ENCODE measurements around the gene KCNJ6.

DNA sequence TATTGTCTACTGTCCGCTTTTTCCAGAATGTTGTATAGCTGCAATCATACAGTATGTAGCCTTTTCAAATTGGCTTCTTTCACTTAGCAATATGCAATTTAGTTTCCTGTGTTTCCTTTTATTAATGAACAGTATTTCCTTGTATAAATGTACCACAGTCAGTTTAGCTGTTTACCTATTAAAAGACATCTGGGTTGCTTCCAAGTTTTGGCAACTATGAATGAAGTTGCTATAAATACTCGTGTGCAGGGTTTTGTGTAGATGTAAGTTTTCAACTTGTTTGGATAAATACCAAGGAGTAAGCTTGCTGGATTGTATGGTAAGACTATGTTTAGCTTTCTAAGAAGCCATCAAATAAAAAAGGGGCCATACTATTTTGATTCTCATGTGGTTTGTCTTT lies 24.4 kb upstream of the KCNJ6 start:
- TF ChIP-seq, protein P1, sequence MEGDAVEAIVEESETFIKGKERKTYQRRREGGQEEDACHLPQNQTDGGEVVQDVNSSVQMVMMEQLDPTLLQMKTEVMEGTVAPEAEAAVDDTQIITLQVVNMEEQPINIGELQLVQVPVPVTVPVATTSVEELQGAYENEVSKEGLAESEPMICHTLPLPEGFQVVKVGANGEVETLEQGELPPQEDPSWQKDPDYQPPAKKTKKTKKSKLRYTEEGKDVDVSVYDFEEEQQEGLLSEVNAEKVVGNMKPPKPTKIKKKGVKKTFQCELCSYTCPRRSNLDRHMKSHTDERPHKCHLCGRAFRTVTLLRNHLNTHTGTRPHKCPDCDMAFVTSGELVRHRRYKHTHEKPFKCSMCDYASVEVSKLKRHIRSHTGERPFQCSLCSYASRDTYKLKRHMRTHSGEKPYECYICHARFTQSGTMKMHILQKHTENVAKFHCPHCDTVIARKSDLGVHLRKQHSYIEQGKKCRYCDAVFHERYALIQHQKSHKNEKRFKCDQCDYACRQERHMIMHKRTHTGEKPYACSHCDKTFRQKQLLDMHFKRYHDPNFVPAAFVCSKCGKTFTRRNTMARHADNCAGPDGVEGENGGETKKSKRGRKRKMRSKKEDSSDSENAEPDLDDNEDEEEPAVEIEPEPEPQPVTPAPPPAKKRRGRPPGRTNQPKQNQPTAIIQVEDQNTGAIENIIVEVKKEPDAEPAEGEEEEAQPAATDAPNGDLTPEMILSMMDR (IDR thresholded peaks at IDR 0.05; ENCODE audit: insufficient read depth, low read depth, low read length): no peak
- no peak for TF ChIP-seq EZH2 (IDR thresholded peaks at IDR 0.05; ENCODE audit: insufficient read depth, low read length)

Data from astrocyte (in vitro differentiated cells and primary cell).